GM21737 (cell line): ENCODE measurements around the gene RHEX.
A peak's percentile ranks its signal among the peaks of the same experiment; 100 is the strongest.
"Not testable (repeated sequence)": the region's sequence is repeated elsewhere in the genome, so short reads cannot be mapped to it uniquely, and the experiment has no call there.

Experiments
- ATAC-seq: cut with Tn5 transposase; IDR thresholded peaks from one replicate; pipeline ENCODE4 v1.9.1; 2021; ENCODE audit warnings: mild to moderate bottlenecking, moderate library complexity; ENCODE audit not compliant: unreplicated experiment

RHEX gene

GRCh38 chr1:206029484-206029883 lies 23.5 kb upstream of the RHEX start:
- no peak for ATAC-seq

- ATAC-seq, result no peak
Observed at GRCh38 chr1:206030191-206030590, 22.8 kb upstream of the RHEX start.

- ATAC-seq, result peak; percentile 60
Observed at GRCh38 chr1:206030714-206031113, 22.3 kb upstream of the RHEX start.

GRCh38 chr1:206032380-206033140 lies 20.4 kb upstream of the RHEX start:
- no peak for ATAC-seq

- ATAC-seq, result no peak
Observed at GRCh38 chr1:206035027-206035426, 17.9 kb upstream of the RHEX start.

GRCh38 chr1:206036663-206037455 lies 16.1 kb upstream of the RHEX start:
- ATAC-seq, result no peak

GRCh38 chr1:206037581-206037980 lies 15.4 kb upstream of the RHEX start:
- no peak for ATAC-seq

GRCh38 chr1:206039046-206039973 lies 13.7 kb upstream of the RHEX start:
- ATAC-seq, result no peak

- ATAC-seq, result no peak
Observed at GRCh38 chr1:206040328-206040727, 12.6 kb upstream of the RHEX start.

GRCh38 chr1:206041640-206042039 lies 11.3 kb upstream of the RHEX start:
- ATAC-seq, result no peak

- ATAC-seq, result no peak
Observed at GRCh38 chr1:206047271-206047670, 5.7 kb upstream of the RHEX start.

GRCh38 chr1:206048582-206048981 lies 4.4 kb upstream of the RHEX start:
- no peak for ATAC-seq

- ATAC-seq, result peak; percentile 36
Observed at GRCh38 chr1:206049293-206049692, 3.7 kb upstream of the RHEX start.

GRCh38 chr1:206049919-206050600 lies 2.9 kb upstream of the RHEX start:
- ATAC-seq, result no peak

- peak; percentile 82 for ATAC-seq
Observed at GRCh38 chr1:206050655-206051235, 2.2 kb upstream of the RHEX start.

- not testable (repeated sequence) for ATAC-seq
Observed at GRCh38 chr1:206052231-206052865, 625 bp upstream of the RHEX start.

GRCh38 chr1:206053616-206054015 lies 643 bp downstream of the RHEX start:
- not testable (repeated sequence) for ATAC-seq

- not testable (repeated sequence) for ATAC-seq
Observed at GRCh38 chr1:206055069-206055625, 2.2 kb downstream of the RHEX start.

GRCh38 chr1:206055639-206056323 lies 2.8 kb downstream of the RHEX start:
- ATAC-seq, result not testable (repeated sequence)
